ENCODE data around the gene WWOX.

DNA sequence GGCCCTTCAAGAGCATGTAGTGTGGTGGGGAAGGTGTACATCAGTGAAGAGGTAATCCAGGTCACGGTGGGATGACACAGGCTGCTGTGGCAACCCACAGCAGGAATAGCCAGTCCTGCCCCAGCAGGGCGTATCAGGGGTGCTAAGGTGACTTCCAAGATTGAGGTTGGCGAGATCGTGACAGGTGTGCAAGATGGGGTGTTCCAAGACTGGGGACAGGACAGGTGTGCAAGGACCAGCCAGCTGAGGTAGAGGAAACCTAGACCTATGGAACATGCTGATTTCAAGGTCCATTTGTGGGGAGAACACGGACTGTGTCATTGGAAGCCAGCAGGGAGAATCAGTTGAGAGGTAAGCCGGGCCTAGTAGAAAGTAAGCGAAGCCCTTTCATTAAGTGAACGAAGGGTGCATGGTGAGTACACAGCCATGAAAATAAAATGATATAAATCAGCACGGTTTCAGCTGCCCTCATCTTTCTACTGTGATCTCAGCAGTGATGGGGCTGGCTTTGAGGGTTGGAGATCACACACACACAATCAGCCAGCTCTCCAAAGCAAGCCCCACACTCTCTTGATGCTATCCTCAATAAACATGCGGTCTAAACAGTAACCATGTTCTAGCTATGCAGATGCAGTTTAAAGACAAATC lies 497.0 kb downstream of the WWOX start:
- TF ChIP-seq, protein P1, sequence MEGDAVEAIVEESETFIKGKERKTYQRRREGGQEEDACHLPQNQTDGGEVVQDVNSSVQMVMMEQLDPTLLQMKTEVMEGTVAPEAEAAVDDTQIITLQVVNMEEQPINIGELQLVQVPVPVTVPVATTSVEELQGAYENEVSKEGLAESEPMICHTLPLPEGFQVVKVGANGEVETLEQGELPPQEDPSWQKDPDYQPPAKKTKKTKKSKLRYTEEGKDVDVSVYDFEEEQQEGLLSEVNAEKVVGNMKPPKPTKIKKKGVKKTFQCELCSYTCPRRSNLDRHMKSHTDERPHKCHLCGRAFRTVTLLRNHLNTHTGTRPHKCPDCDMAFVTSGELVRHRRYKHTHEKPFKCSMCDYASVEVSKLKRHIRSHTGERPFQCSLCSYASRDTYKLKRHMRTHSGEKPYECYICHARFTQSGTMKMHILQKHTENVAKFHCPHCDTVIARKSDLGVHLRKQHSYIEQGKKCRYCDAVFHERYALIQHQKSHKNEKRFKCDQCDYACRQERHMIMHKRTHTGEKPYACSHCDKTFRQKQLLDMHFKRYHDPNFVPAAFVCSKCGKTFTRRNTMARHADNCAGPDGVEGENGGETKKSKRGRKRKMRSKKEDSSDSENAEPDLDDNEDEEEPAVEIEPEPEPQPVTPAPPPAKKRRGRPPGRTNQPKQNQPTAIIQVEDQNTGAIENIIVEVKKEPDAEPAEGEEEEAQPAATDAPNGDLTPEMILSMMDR (conservative IDR thresholded peaks at IDR 0.05; ENCODE audit: low read depth, low read length): no peak
- TF ChIP-seq RFX5 (IDR thresholded peaks at IDR 0.05; ENCODE audit: low read depth, low read length): no peak
- no peak for TF ChIP-seq POLR2A (IDR thresholded peaks at IDR 0.05; ENCODE audit: low read depth, low read length)
- no peak for TF ChIP-seq RAD21 (IDR thresholded peaks at IDR 0.05; ENCODE audit: low read length)
- TF ChIP-seq FOS (IDR thresholded peaks at IDR 0.05; ENCODE audit: low read depth, low read length): no peak
- no peak for TF ChIP-seq BHLHE40 (IDR thresholded peaks at IDR 0.05; ENCODE audit: low read depth, low read length)
- TF ChIP-seq NFE2L2 (IDR thresholded peaks at IDR 0.05; ENCODE audit: low read depth, low read length): no peak
- no peak for TF ChIP-seq MAZ (IDR thresholded peaks at IDR 0.05; ENCODE audit: borderline replicate concordance, low read depth, low read length)
- no peak for TF ChIP-seq MXI1 (IDR thresholded peaks at IDR 0.05; ENCODE audit: borderline replicate concordance, low read depth, low read length)
- TF ChIP-seq, protein P2, sequence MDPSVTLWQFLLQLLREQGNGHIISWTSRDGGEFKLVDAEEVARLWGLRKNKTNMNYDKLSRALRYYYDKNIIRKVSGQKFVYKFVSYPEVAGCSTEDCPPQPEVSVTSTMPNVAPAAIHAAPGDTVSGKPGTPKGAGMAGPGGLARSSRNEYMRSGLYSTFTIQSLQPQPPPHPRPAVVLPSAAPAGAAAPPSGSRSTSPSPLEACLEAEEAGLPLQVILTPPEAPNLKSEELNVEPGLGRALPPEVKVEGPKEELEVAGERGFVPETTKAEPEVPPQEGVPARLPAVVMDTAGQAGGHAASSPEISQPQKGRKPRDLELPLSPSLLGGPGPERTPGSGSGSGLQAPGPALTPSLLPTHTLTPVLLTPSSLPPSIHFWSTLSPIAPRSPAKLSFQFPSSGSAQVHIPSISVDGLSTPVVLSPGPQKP (IDR thresholded peaks at IDR 0.05; ENCODE audit: borderline replicate concordance, low read depth, low read length): no peak
- no peak for TF ChIP-seq CEBPB (IDR thresholded peaks at IDR 0.05; ENCODE audit: low read depth, low read length)
- TF ChIP-seq RCOR1 (IDR thresholded peaks at IDR 0.05; ENCODE audit: insufficient replicate concordance, low read length): no peak
- TF ChIP-seq, protein P3, sequence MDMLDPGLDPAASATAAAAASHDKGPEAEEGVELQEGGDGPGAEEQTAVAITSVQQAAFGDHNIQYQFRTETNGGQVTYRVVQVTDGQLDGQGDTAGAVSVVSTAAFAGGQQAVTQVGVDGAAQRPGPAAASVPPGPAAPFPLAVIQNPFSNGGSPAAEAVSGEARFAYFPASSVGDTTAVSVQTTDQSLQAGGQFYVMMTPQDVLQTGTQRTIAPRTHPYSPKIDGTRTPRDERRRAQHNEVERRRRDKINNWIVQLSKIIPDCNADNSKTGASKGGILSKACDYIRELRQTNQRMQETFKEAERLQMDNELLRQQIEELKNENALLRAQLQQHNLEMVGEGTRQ (IDR thresholded peaks at IDR 0.05; ENCODE audit: low read depth, low read length): no peak
- no peak for TF ChIP-seq MAFK (IDR thresholded peaks at IDR 0.05; ENCODE audit: low read depth, low read length)
